PFSK-1 (cell line): ENCODE measurements around the gene TM4SF18.

Source experiments
- FOXP2 ChIP-seq: optimal IDR thresholded peaks from 2 replicates; pipeline ENCODE3; 2011; ENCODE audit warnings: borderline replicate concordance, control low read depth, inconsistent platforms; ENCODE audit not compliant: insufficient read depth; ENCODE audit errors: extremely low read length, extremely low read depth
- POLR2AphosphoS5 ChIP-seq: IDR thresholded peaks from 2 replicates; pipeline ENCODE4 v1.6.1; 2012; ENCODE audit warnings: low read depth, mild to moderate bottlenecking, control low read depth, low read length, moderate library complexity
- REST ChIP-seq, 2 experiments: IDR thresholded peaks; 2 replicates each; pipeline versions ENCODE4 v1.6.1 to v1.8.0; 2011 to 2012; ENCODE audit warnings: low read depth in 2 of 2, low read length in 2 of 2, control low read depth in 1 of 2, inconsistent platforms in 1 of 2, mild to moderate bottlenecking in 1 of 2, moderate library complexity in 1 of 2; ENCODE audit not compliant: insufficient read depth in 1 of 2
- SIN3A ChIP-seq: IDR thresholded peaks from 2 replicates; pipeline ENCODE4 v1.6.1; 2012; ENCODE audit warnings: mild to moderate bottlenecking, low read length, moderate library complexity, borderline replicate concordance; ENCODE audit not compliant: insufficient read depth
- TAF1 ChIP-seq: IDR thresholded peaks from 2 replicates; pipeline ENCODE4 v1.6.1; 2012; ENCODE audit warnings: low read length, control low read depth, borderline replicate concordance; ENCODE audit not compliant: insufficient read depth

The TM4SF18 gene

GRCh38 chr3:149369991-149370866 lies 36.8 kb upstream of the TM4SF18 start:
- TF ChIP-seq FOXP2 (no peak), POLR2AphosphoS5 (no peak), SIN3A (no peak), TAF1 (no peak), REST (IDR thresholded peaks at IDR 0.05; ENCODE audit: insufficient read depth in 1 of 2, low read depth in 2 of 2, low read length in 2 of 2) (no peak)

GRCh38 chr3:149368674-149369497 lies 35.5 kb upstream of the TM4SF18 start:
- TF ChIP-seq REST (IDR thresholded peaks at IDR 0.05; ENCODE audit: insufficient read depth in 1 of 2, low read depth in 2 of 2, low read length in 2 of 2): no peak
- no peak for TF ChIP-seq SIN3A
- TF ChIP-seq TAF1: no peak
- no peak for TF ChIP-seq POLR2AphosphoS5
- TF ChIP-seq FOXP2: no peak

- TF ChIP-seq FOXP2 (no peak), SIN3A (no peak), REST (IDR thresholded peaks at IDR 0.05; ENCODE audit: insufficient read depth in 1 of 2, low read depth in 2 of 2, low read length in 2 of 2) (no peak), TAF1 (no peak), POLR2AphosphoS5 (no peak)
Observed at GRCh38 chr3:149368201-149368673, 34.8 kb upstream of the TM4SF18 start.

GRCh38 chr3:149366941-149367840 lies 33.8 kb upstream of the TM4SF18 start:
- TF ChIP-seq FOXP2: no peak
- TF ChIP-seq REST (IDR thresholded peaks at IDR 0.05; ENCODE audit: insufficient read depth in 1 of 2, low read depth in 2 of 2, low read length in 2 of 2): no peak
- TF ChIP-seq TAF1: no peak
- TF ChIP-seq SIN3A: no peak
- no peak for TF ChIP-seq POLR2AphosphoS5
